SH-SY5Y (cell line): ENCODE results near the gene PRRC2B.

ENCODE experiments used
- GATA2 ChIP-seq: IDR thresholded peaks from 2 replicates; pipeline ENCODE4 v1.6.1; 2011; ENCODE audit warnings: mild to moderate bottlenecking, low read depth, low read length
- GATA3 ChIP-seq: IDR thresholded peaks from 2 replicates; pipeline ENCODE4 v1.6.1; 2011; ENCODE audit warnings: low read depth, mild to moderate bottlenecking, low read length, moderate library complexity

DNA sequence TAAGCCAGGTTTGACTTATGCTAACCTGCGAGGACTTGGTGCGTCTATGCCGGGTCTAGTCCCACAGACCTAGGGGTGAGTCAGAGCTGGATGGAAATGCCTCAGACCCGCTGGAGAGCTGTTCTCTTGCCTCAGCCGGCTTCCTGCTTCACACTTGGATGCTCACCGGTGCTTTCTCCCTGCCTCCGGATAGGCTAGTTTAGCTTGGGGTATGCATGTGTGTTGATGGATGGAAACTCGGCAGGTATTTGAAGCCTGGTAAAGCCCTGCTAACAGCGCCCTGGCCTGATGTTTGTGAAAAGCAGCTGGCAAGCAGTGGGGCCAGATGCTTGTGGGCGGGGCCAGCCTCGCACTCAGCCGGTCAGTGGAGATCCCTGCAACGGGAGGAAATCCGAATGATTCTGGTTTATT is 29.3 kb downstream of the PRRC2B start:
- TF ChIP-seq GATA3 (no peak), GATA2 (no peak)
